Measurements from ENCODE around the gene TMEM185B.

DNA sequence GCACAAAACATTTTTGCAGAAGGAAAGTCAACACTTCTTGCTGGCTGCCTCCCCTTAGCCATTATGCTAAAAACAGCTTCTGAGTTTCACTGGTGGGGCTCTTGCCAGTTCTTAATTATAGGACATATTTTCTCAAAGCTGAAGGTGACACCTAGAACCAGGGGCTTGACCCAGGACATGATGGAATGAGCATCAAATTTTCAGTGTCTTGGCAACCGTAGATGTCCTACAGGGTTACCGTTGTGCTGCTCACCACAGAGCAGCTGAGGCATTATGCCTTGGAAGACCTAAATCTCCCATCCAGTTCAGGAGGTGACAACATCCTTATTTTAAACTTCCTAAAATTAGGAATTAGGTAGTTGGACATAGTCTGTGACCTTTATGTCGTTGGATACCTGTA, 46.7 kb downstream of the TMEM185B start:
- no peak for TF ChIP-seq JUN (IDR thresholded peaks at IDR 0.05; ENCODE audit: borderline replicate concordance, insufficient read depth, insufficient read length, low read depth)
- TF ChIP-seq, protein P1, sequence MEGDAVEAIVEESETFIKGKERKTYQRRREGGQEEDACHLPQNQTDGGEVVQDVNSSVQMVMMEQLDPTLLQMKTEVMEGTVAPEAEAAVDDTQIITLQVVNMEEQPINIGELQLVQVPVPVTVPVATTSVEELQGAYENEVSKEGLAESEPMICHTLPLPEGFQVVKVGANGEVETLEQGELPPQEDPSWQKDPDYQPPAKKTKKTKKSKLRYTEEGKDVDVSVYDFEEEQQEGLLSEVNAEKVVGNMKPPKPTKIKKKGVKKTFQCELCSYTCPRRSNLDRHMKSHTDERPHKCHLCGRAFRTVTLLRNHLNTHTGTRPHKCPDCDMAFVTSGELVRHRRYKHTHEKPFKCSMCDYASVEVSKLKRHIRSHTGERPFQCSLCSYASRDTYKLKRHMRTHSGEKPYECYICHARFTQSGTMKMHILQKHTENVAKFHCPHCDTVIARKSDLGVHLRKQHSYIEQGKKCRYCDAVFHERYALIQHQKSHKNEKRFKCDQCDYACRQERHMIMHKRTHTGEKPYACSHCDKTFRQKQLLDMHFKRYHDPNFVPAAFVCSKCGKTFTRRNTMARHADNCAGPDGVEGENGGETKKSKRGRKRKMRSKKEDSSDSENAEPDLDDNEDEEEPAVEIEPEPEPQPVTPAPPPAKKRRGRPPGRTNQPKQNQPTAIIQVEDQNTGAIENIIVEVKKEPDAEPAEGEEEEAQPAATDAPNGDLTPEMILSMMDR (IDR thresholded peaks at IDR 0.05; ENCODE audit: extremely low read depth in 1 of 2, insufficient read depth in 1 of 2, low read depth in 1 of 2, low read length in 2 of 2), result no peak
- no peak for TF ChIP-seq POLR2A (IDR thresholded peaks at IDR 0.05; ENCODE audit: low read depth, low read length)
- TF ChIP-seq POLR2AphosphoS5 (IDR thresholded peaks at IDR 0.05; ENCODE audit: insufficient read depth, low read depth, low read length), result no peak
- TF ChIP-seq, protein P2, sequence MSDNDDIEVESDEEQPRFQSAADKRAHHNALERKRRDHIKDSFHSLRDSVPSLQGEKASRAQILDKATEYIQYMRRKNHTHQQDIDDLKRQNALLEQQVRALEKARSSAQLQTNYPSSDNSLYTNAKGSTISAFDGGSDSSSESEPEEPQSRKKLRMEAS (IDR thresholded peaks at IDR 0.05; ENCODE audit: insufficient read depth, insufficient read length), result no peak
- TF ChIP-seq FOS (IDR thresholded peaks at IDR 0.05; ENCODE audit: borderline replicate concordance, insufficient read depth, low read length), result no peak
